CD4-positive, alpha-beta T cell treated with Interleukin-15 for 4 hours (primary cell): ENCODE measurements around the gene RAI1.
A peak's percentile ranks its signal among the peaks of the same experiment; 100 is the strongest.

ENCODE experiments used
- DNase-seq: peaks from one replicate; pipeline ENCODE4 v3.0.0-alpha.2; 2020; ENCODE audit warnings: low spot score

Gene RAI1

GRCh38 chr17:17845046-17845775 is 164.0 kb downstream of the RAI1 start:
- no peak for DNase-seq

GRCh38 chr17:17846003-17846402 is 164.7 kb downstream of the RAI1 start:
- no peak for DNase-seq

DNA sequence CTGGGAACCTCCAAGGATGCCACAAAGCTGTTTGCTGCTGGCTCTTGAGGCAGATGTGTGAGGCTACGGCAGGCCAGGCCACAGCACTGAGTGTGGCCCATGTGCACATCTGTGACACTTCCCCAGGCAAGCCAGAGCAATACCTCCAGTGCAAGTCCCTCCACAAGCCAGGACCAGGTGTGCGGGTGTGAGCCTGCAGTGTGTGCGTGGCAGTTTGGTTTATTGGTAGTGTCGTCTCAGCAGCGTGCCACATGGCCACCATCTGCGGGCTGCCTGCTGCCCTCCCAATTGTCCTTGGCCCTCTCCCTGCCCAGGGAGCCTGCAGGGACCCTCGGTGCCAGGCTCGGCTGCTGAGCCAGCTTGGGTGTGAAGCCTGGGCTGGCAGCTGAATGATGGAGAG is 165.4 kb downstream of the RAI1 start:
- no peak for DNase-seq

- DNase-seq: no peak
Observed at GRCh38 chr17:17847118-17847689, 165.9 kb downstream of the RAI1 start.

DNA sequence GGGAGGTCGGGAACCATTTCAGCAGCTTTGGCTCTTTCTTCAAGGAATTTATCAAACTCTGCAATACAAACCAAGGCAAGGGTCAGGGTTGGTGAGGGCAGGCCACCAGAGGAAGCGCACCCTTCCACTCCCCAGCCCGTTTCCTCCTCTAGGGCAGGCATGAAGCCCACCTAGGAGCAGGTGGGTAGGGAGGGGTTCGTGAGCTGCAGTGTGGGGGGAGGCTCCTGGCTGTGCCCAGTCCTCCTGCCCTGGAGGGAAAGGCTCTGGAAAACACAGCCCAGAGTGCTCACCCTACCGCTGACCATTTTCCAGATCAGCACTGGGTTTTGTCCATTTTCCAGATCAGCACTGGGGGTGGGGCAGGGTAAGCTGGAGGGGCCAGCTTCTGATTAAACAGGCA is 166.5 kb downstream of the RAI1 start:
- DNase-seq: no peak

- no peak for DNase-seq
Observed at GRCh38 chr17:17848311-17849082, 167.2 kb downstream of the RAI1 start.

DNA sequence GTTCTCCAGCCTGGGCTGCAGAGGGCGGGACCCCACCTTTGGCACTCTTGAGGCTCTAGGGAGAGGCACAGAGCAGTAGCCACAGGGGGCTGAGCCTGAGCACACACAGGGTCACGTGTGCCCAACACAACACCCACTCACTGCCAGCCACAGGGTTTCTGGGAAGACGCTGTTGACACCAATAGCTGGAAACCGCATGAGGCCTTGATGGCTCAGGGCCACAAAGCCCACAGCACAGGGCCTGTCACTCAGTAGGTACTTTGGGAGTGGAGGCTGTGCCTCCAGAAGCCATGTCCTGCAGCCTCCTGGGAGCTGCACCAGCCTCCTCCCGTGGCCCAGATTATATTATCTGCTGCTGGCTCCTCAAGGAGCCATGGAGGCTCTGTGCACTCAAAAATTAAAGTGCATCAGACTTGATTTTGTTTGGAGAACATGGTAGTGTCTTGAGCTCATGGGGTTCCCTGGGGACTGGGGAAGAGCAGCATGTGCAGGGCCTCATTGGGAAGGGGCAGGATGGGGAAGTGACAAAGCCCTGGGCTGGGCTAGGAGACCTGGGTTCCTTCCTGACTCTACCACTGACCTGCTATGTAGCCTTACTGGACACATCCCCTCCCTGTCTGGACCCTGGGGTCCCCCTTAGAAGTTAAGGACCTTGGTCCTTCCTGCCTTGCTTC is 168.0 kb downstream of the RAI1 start:
- peak; percentile 91 for DNase-seq

DNA sequence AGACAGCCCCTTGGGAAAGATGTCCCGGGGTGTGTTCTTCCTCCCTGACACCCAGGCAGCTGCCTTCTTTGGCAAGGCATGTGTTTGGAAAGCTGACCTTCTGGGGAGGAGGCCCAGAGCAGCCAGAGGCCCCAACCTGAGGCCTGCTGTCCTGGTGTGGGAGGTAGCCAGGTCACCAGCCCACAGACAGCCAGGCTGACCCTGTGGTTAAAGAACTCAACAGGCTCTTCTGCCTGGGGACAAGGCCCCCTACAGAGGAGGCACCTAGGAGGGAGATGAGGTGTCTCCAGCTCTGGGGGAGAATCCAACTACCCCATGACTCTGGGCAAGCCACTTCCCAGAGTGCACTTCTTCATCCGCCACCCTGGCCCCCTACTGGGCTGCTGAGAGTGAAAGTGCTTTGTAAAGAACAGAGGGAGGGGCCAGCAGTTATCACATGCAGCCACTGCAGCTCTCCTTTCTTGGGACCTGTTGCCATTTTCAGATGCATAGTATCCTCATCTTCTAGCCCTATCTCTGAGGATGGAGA is 168.7 kb downstream of the RAI1 start:
- DNase-seq: peak; percentile 75

DNA sequence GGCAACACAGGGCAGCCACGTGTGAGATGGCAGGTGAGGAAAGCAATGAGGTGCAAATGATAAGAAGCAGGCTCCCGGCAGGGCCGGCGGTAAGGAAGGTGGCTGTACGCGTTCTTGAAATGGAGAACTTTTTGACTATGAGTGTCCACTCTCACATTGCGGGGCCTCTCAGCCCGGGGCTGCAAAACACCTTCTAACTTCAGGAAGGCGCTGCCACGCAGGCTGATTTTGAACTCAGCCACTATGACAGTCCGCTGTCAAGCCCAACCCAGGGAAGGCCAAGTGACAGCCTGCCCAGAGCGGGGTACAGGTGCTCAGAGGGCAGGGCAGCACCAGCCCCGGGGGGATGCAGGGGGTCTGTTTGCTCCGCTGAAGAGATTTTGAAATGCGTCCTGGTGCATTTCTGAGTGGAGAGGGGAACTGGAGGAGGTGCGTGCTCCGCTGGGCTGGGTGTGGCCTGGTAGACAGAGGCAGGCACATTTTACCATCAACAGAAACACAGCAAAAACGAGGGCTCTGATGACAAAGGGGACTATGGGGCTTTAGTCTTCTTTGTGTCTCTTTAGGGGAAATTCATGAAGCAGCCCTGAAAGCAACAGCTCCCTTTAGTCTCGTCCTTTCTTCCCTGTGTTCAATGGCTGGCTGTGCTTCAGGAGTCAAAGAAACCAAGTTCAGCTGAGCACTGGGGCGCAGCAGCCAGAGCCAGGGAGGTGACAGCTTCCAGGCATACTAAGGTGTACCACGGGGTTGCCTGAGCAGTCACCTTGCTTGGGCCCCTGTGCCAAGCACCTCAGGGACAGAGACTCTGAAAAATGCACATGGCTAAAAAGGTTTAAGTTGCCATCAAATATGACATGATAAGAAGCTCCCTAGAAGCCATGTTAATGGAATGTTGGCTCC is 170.1 kb downstream of the RAI1 start:
- no peak for DNase-seq

GRCh38 chr17:17852930-17853329 is 171.7 kb downstream of the RAI1 start:
- DNase-seq: no peak

DNA sequence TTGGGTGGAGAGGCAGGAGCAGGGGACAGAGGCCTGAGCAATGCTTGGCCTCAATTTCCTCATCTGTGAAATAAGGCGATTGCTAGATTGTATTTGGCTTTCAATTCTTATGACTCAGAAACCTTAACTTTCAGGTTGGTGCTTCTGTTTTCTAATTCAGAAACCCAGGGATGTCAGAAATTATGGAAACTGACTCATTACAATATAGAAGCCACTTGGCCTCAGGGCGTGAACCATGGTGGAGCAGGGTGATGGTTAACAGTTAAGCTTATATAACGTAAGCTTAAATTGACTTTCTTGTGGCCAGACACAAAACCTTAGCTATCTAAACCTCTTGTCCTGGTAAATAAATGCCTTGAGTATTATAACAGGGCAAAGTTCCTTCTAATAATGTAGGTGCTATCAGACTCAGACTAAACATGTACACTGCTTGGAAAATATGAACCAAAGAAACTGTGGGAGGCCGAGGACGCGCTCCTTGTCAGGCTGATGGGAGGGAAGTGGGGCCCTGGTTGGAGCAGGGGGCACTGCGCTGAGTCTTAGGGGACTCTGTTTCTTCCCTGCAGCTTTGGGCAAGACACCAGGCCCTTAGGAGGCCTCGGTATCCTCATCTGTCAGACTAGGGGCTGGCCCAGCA is 172.7 kb downstream of the RAI1 start:
- no peak for DNase-seq

DNA sequence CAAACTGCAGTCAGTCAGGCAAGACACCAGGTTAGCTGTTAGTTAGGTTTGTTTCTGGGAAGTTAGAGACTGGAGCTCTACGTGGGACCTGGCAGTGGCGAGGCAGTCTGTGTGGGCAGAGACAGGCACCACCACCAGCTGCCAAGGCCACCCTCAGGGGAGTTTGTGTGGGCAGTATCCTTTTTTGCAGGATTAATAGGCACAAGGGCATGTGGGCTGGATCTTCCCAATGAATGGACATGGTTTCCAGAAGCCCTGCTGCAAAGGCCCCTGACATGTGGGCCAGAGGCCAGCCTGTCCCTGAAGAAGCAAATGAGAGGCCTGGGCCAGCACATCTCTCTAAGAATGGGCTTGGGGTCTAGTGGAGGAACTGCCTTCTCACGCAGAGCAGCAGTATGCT is 174.7 kb downstream of the RAI1 start:
- DNase-seq: no peak

GRCh38 chr17:17856386-17856785 is 175.1 kb downstream of the RAI1 start:
- no peak for DNase-seq

DNA sequence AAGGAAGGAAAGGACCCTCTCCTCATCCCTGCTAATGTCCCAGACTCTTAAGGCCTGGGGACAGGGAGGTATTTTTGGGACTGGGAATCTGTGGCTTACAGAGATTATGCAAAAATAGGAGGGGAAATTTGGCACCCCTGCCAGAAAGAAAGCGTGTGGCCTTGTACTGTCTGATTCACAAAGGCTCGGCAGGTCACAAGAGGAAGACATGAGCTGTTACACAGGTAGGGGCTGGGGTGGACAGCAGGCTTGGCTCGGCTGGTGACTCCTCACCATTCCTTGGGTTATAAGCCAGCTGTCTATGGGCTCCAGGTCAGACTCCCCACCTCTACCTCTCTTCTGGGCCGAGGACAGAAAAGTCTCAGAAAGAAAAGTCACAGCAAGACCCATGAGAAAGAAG is 176.2 kb downstream of the RAI1 start:
- DNase-seq: no peak

DNA sequence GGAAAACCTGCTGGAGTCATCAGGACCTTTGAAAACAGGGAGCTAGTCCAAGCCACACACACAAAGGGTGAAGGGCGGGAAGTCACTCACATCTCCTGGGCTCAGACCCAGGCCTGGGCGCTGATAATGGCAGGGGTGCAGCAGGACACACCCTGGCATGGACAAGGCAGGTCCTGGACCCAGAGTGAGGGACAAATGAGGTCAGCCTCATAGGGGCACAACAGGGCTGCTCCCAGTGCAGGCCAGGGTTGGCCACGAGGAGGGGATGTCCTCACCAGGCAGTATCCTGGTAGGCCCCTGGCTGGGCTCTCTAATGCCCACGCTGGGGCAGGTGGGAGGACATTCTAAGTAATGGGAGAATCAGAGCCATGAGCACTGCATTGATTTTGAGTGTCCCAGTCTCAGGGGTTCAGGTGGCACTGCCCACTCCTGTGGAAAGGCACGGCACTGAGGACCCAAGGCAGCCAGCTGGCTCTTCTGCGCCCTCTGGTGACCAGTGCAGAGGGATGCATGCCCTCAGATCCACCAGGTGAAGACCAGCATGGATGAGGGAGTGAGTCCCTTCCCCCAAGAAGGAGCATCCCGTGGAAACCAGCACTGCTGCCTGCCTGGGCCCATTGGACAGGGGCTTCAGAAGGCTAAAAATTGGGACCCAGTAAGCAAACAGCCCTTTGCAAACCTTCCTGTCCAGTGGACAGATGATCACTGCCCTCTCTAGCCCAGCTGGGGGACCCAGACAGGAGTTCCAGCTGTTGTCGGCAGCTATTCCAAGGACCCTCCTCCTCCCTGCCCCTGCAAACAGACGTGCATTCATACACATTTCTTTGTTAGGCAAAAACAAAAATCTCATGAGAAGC is 178.9 kb downstream of the RAI1 start:
- DNase-seq: peak; percentile 74

GRCh38 chr17:17860766-17861107 is 179.5 kb downstream of the RAI1 start:
- no peak for DNase-seq
